ENCODE results near the gene RIPPLY2. TPM values are rescaled to one million over a fixed set of nuclear protein-coding genes. Genes with fewer than 3 reads are reported as not detected.

Gene RIPPLY2
- total RNA-seq, 1 experiment from 2014 or later, result 3.0 TPM

DNA sequence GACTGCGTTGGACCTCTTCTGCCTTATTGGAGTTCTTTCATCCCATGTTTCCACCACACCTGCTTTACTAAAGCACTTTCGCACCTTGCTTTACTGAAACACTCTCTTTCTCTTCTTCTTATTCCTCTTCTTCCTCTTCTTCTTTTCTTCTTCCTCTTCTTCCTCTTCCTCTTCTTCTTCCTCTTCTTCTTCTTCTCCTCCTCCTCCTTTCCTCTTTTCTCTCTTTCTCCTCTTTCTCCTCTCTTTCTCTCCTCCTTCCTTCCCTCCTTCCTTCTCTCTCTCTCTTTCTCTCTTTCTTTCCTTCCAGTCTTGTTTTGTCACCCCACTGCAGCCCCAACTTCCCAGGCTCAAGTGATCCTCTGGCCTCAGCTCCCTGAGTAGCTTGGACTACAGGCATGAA is 4.0 kb upstream of the RIPPLY2 start:
- Histone ChIP-seq H3K27ac (ENCODE audit: low read depth, low read length, poor library complexity, severe bottlenecking) (no peak overlapping the region), H3K4me1 (ENCODE audit: insufficient read depth, low read length, poor library complexity, severe bottlenecking) (peaks cover 8% of the 10 kb centered on the region), H3K27me3 (replicated peaks; ENCODE audit: insufficient read depth, low read depth, low read length, poor library complexity) (peaks cover 19% of the 10 kb centered on the region), H3K36me3 (ENCODE audit: insufficient read depth, low read length, poor library complexity, severe bottlenecking) (no peaks in the 10 kb centered on the region), H3K9me3 (ENCODE audit: low read depth, low read length, poor library complexity, severe bottlenecking) (no peaks in the 10 kb centered on the region), H3K4me3 (ENCODE audit: low read depth, low read length, poor library complexity, severe bottlenecking) (no peak overlapping the region)
- CTCF ChIA-PET, result no interaction called here
- intact Hi-C loops (cut with micrococcal nuclease; ENCODE audit: unreplicated experiment), result no loop called here
- DNase-seq (ENCODE audit: low spot score), result no peak
- BruUV-seq (replicated peaks), result no TSS peak
- POLR2A ChIA-PET (ENCODE audit: low non-redundant PET), result no interaction called here
- TF ChIP-seq EZH2 (IDR thresholded peaks at IDR 0.05; ENCODE audit: borderline replicate concordance, low read depth, low read length, poor library complexity, severe bottlenecking), result no peak
- TF ChIP-seq, protein P1, sequence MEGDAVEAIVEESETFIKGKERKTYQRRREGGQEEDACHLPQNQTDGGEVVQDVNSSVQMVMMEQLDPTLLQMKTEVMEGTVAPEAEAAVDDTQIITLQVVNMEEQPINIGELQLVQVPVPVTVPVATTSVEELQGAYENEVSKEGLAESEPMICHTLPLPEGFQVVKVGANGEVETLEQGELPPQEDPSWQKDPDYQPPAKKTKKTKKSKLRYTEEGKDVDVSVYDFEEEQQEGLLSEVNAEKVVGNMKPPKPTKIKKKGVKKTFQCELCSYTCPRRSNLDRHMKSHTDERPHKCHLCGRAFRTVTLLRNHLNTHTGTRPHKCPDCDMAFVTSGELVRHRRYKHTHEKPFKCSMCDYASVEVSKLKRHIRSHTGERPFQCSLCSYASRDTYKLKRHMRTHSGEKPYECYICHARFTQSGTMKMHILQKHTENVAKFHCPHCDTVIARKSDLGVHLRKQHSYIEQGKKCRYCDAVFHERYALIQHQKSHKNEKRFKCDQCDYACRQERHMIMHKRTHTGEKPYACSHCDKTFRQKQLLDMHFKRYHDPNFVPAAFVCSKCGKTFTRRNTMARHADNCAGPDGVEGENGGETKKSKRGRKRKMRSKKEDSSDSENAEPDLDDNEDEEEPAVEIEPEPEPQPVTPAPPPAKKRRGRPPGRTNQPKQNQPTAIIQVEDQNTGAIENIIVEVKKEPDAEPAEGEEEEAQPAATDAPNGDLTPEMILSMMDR (conservative IDR thresholded peaks at IDR 0.05; ENCODE audit: low read depth, low read length), result no peak

DNA sequence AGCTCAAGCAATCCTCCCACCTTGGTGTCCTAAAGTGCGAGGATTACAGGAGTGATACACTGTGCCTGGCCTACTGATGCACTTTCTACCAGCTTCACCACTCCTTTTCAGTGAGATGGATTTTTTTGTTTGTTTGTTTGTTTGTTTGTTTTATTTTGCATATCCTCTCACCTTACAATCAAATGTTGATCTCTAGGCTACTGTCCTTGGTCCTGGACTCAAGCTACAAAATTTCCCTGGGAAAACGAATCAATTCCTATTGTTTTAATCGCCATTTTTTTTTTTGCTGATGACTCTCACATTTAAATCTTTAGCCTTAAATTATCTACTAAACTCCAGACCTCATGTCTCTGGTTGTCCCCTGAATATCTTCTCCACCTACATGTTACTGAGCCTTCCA is 3.5 kb upstream of the RIPPLY2 start:
- intact Hi-C loops (cut with micrococcal nuclease; ENCODE audit: unreplicated experiment), result loop anchor here (10.0 kb wide), 1 partner anchor 235 kb away; no protein-coding TSS in a partner anchor
- POLR2A ChIA-PET (ENCODE audit: low non-redundant PET), result no interaction called here
- no peaks in the 10 kb centered on the region for H3K36me3 ChIP-seq (ENCODE audit: insufficient read depth, low read length, poor library complexity, severe bottlenecking)
- peaks cover 19% of the 10 kb centered on the region for H3K27me3 ChIP-seq (replicated peaks; ENCODE audit: insufficient read depth, low read depth, low read length, poor library complexity)
- H3K4me3 ChIP-seq (ENCODE audit: low read depth, low read length, poor library complexity, severe bottlenecking), result no peak overlapping the region
- no peak for TF ChIP-seq EZH2 (IDR thresholded peaks at IDR 0.05; ENCODE audit: borderline replicate concordance, low read depth, low read length, poor library complexity, severe bottlenecking)
- TF ChIP-seq, protein P1 (conservative IDR thresholded peaks at IDR 0.05; ENCODE audit: low read depth, low read length), result no peak
- no TSS peak for BruUV-seq (replicated peaks)
- no peak for DNase-seq (ENCODE audit: low spot score)
- H3K4me1 ChIP-seq (ENCODE audit: insufficient read depth, low read length, poor library complexity, severe bottlenecking), result peaks cover 8% of the 10 kb centered on the region
- no peak overlapping the region for H3K27ac ChIP-seq (ENCODE audit: low read depth, low read length, poor library complexity, severe bottlenecking)
- CTCF ChIA-PET, result no interaction called here
- no peaks in the 10 kb centered on the region for H3K9me3 ChIP-seq (ENCODE audit: low read depth, low read length, poor library complexity, severe bottlenecking)

DNA sequence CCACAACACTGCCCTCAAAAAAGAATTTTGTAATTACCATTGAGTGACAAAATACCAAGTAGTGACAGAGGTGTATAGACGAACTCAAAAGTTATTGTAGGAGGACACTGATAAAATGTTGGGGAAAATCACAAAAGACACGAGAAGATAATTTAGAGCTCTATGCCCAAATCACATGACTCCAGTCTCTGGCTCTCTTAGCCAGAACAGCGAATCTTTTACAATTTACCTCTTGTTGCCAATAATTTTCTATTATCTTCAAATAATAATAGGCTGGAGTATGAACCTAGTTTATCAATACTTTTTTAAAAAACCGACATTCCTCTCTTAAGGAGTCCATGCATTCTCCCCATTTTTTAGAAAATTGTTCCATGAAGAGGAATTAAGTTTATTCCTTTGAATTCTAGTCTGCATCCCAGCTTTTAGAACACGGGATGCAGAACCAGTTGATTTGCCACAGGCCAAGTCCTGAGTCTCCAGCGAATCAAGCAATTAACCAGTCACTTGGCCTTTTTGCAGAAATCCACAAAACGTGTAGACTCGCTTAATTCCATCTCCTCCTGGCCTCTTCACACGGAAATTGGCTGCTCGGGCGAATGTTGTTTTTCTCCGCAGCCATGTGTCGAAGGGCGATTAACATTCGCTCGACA is 507 bp upstream of the RIPPLY2 start:
- POLR2A ChIA-PET (ENCODE audit: low non-redundant PET), result interaction anchor here (0.6 kb wide), 1 partner anchor 33 kb away, joined by 4 read pairs; no protein-coding TSS in a partner anchor
- intact Hi-C loops (cut with micrococcal nuclease; ENCODE audit: unreplicated experiment), result loop anchor here (10.0 kb wide), 1 partner anchor 238 kb away; no protein-coding TSS in a partner anchor
- Histone ChIP-seq H3K4me1 (ENCODE audit: insufficient read depth, low read length, poor library complexity, severe bottlenecking) (peaks cover 8% of the 10 kb centered on the region), H3K4me3 (ENCODE audit: low read depth, low read length, poor library complexity, severe bottlenecking) (peak overlapping the region; percentile 55), H3K27ac (ENCODE audit: low read depth, low read length, poor library complexity, severe bottlenecking) (peak overlapping the region; percentile 24), H3K27me3 (replicated peaks; ENCODE audit: insufficient read depth, low read depth, low read length, poor library complexity) (peaks cover 24% of the 10 kb centered on the region), H3K9me3 (ENCODE audit: low read depth, low read length, poor library complexity, severe bottlenecking) (no peaks in the 10 kb centered on the region), H3K36me3 (ENCODE audit: insufficient read depth, low read length, poor library complexity, severe bottlenecking) (no peaks in the 10 kb centered on the region)
- no TSS peak for BruUV-seq (replicated peaks)
- no peak for TF ChIP-seq EZH2 (IDR thresholded peaks at IDR 0.05; ENCODE audit: borderline replicate concordance, low read depth, low read length, poor library complexity, severe bottlenecking)
- TF ChIP-seq, protein P1 (conservative IDR thresholded peaks at IDR 0.05; ENCODE audit: low read depth, low read length), result no peak
- DNase-seq (ENCODE audit: low spot score), result no peak
- CTCF ChIA-PET, result interaction anchor here (1.0 kb wide), 1 partner anchor 200 kb away, joined by 3 read pairs; no protein-coding TSS in a partner anchor
